Measurements from ENCODE around the gene C1orf210.

The C1orf210 gene

GRCh38 chr1:43246466-43247213 lies 38.7 kb downstream of the C1orf210 start:
- DNase-seq, result no peak

DNA sequence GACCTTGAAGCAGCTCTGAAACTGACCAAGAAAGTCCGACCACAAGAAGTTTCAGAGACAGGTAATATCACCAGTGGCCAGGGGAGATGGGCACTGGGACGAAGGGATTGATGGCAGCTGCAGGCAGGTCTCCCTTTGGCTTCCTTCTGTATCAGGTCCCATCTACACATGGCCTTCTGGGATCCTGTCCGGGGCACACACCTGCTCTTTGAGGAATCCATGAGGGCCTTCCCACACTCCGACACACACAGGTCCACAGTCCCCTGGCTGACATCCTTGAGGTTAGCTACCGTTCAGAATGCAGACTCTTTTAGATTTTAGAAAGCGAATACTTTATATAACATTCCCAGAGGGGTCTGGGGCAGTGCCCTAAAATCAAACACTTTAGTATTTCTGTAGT lies 42.1 kb downstream of the C1orf210 start:
- no peak for DNase-seq

DNA sequence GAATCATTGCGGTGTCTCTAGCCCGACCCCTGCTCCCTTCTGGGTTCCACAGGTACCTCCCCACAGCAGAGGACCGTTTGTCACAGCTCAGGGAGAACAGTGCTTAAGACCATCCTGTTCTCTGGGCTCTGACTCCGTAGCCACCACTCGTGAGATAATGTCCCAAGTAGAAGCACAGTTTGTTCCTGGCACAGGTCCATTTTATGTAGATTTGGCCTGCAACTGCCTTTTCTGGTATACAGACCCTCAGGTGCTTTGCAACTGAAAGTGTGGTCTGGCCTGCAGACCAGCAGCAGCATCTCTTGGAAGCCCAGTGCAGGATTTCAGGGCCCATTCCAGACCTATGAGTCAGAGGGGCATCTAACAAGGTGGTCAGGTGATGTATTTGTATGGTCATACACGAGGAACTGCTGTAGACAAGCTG lies 44.0 kb downstream of the C1orf210 start:
- no peak for DNase-seq

DNA sequence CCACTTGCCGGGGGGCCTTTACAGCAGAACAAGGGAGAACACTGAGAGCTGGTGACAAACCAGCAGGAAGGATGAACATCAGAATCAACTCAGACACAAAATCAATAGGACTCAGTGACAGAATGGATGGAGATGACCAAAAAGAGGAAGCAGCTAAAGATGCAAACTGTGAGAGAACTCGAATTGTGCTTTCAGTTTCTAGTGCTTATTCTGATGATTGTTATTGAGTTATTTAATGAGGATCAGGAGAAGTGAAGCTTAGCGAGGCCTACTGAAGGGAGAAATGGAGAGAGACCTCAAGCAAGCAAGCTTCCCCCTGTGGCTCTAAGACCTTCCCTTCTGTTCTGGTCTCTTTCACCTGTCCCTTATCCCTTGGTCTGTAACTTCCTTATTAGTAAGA lies 45.9 kb downstream of the C1orf210 start:
- DNase-seq, result no peak

DNA sequence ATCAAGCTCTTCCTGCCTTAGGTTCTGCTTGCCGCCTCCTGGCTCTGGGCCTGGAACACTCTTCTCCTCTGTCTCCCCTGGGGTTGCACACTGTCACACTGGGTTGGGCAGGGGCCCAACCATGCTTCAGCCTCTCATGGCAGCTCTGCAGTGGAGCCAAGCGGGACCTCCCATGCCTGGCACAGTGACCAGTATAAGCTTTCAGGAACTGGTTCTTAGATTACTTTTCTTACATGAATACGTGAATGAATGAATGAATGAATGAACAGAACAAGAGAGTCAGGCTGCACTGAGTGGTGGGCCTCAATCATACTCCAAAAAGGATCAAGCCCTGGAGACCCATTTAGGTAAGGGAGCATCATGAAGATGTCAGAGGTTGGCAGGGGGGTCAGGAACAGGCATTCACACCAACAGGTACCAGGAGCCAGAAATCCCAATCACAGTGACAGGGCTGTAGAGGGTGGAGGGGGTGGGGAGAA lies 46.4 kb downstream of the C1orf210 start:
- no peak for DNase-seq

- no peak for DNase-seq
Observed at GRCh38 chr1:43238085-43238484, 47.3 kb downstream of the C1orf210 start.

- no peak for DNase-seq
Observed at GRCh38 chr1:43237121-43237520, 48.3 kb downstream of the C1orf210 start.

DNA sequence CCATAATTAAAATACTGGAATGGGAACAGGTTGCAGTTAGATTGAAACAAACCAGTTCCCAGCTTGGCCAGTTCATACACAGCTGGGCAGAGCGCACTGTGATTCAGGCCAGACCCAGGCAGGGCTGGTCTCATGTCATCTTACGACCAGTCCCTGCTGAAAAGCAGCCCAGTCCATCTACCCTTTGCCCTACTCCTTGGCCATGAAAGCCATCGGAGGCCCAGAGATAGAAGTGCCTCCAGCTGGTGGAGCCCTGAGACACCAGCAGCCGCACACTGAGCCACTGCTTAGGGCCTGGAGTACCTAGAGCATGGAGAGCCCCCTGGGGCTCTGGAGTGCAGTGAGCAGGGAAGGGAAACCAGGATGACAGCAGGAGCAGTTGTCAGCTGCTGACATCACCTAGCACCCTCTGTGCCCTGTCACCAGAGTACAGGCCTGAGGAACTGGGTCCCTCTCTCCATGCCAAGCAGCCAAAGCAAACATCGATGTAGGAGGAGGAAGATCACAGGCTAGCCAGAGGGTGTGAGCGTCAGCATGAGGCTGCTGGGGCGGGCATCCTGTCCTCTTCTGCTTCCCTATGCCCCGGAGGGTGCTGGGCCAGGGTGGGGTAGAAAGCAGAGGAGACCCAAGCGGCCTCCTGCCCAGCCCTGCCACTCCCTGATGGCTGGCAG lies 49.8 kb downstream of the C1orf210 start:
- no peak for DNase-seq

DNA sequence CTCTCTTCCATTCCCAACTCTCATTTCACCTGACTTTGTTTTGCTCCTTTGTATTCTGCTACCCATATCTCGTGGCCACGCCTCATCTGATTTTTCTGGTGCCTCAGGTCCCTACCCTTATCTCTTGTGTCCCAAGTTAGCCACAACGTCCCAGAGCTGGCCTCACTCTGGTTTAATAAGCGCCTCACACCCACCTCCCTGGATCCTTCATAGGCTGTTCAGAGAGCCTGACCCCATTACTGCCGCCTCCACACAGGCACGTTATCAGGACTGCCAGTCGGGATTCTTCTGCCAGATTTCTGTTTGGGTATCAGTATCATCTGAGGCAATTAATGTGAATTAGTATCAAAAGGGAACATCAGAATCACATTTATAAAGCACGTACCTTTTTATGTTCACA lies 50.3 kb downstream of the C1orf210 start:
- DNase-seq, result no peak

DNA sequence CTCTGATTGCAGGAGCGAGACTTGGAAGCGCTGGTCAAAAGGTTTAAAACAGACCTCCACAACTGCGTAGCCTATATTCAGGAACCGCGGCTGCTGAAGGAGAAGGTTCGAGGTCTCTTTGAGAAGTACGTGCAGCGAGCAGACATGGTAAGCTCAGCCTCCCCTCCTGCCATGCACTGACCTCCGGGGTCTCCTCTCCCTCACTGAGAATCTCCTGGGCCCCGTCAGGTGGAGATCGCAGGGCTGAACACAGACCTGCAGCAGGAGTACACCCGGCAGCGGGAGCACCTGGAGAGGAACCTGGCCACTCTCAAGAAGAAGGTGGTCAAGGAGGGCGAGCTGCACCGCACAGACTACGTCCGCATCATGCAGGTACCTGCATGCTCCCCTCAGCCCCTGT lies 51.1 kb downstream of the C1orf210 start:
- DNase-seq, result no peak

GRCh38 chr1:43233631-43234030 lies 51.8 kb downstream of the C1orf210 start:
- no peak for DNase-seq

DNA sequence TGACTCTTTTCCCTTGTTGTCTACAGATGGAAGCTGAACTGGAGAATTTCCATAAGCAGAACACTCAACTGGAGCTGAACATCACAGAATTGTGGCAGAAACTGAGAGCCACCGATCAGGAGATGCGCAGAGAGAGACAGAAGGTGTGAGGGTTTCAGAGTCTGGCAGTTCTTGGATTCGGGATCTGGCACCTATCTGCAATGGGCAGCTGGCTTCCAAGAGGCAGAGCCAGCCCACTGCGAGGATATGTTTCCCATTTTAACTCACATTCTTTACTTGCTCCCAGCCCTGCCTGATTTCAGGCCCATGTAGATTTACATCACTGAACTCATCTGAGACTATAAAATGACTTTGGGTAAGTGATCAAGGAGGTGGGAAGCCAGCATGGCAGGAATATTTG lies 52.9 kb downstream of the C1orf210 start:
- DNase-seq, result no peak

DNA sequence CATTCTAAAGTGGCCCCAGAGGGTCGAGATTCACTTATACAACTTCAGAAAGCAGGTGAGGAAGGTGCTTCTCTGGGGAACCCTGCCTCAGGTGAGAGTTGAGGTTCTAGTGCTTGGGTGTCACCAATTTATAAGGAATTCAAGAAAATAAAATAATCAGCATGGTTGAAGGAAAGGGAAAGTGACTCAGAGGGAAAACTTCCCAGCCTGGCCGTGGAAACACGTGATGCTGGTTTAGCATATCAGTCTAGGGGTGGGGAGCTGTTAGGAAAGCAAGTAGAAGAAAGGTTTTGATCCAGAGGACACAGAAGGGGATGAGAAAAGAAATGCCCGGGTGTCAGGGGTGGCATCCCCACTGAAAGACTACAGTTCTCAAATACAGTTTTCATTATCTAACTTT lies 53.3 kb downstream of the C1orf210 start:
- no peak for DNase-seq
